COLO829 (cell line): Measurements from ENCODE around the gene OXSR1.
"Not testable (repeated sequence)": the region's sequence is repeated elsewhere in the genome, so short reads cannot be mapped to it uniquely, and the experiment has no call there.

Experiments
- DNase-seq: peaks from one replicate; pipeline ENCODE4 v3.0.0; 2012; ENCODE audit warnings: low spot score

Gene OXSR1

GRCh38 chr3:38168151-38169026, 3.1 kb downstream of the OXSR1 start:
- no peak for DNase-seq

- no peak for DNase-seq
Observed at GRCh38 chr3:38169027-38169317, 3.6 kb downstream of the OXSR1 start.

GRCh38 chr3:38170722-38171121, 5.4 kb downstream of the OXSR1 start:
- no peak for DNase-seq

GRCh38 chr3:38171622-38172021, 6.3 kb downstream of the OXSR1 start:
- no peak for DNase-seq

- no peak for DNase-seq
Observed at GRCh38 chr3:38173834-38174418, 8.6 kb downstream of the OXSR1 start.

- DNase-seq = no peak
Observed at GRCh38 chr3:38177181-38177580, 11.8 kb downstream of the OXSR1 start.

GRCh38 chr3:38186781-38187180, 21.4 kb downstream of the OXSR1 start:
- DNase-seq = no peak

- DNase-seq = no peak
Observed at GRCh38 chr3:38190481-38190881, 25.1 kb downstream of the OXSR1 start.

GRCh38 chr3:38202931-38203330, 37.6 kb downstream of the OXSR1 start:
- DNase-seq = not testable (repeated sequence)

GRCh38 chr3:38203690-38204089, 38.4 kb downstream of the OXSR1 start:
- no peak for DNase-seq

GRCh38 chr3:38204599-38205471, 39.5 kb downstream of the OXSR1 start:
- DNase-seq = no peak

GRCh38 chr3:38205472-38205805, 40.1 kb downstream of the OXSR1 start:
- no peak for DNase-seq

GRCh38 chr3:38207254-38208003, 42.1 kb downstream of the OXSR1 start:
- no peak for DNase-seq

GRCh38 chr3:38210141-38210757, 44.9 kb downstream of the OXSR1 start:
- DNase-seq = no peak

GRCh38 chr3:38212141-38212540, 46.8 kb downstream of the OXSR1 start:
- no peak for DNase-seq

- no peak for DNase-seq
Observed at GRCh38 chr3:38214560-38214959, 49.2 kb downstream of the OXSR1 start.

- DNase-seq = no peak
Observed at GRCh38 chr3:38219609-38220197, 54.4 kb downstream of the OXSR1 start.

GRCh38 chr3:38221005-38221404, 55.7 kb downstream of the OXSR1 start:
- no peak for DNase-seq

- DNase-seq = no peak
Observed at GRCh38 chr3:38222032-38222634, 56.8 kb downstream of the OXSR1 start.

- DNase-seq = no peak
Observed at GRCh38 chr3:38224357-38224756, 59.0 kb downstream of the OXSR1 start.

- no peak for DNase-seq
Observed at GRCh38 chr3:38226273-38226672, 60.9 kb downstream of the OXSR1 start.
